K562 (cell line): Measurements from ENCODE around the gene SAPCD1. TPM values are rescaled to one million over a fixed set of nuclear protein-coding genes. Genes with fewer than 3 reads are reported as not detected.

Experiments used
- GABPB2 ChIP-seq: fragments of 250-450 bp; sonication (Bioruptor Pico); conservative IDR thresholded peaks from 2 replicates; pipeline ENCODE4 v1.5.1; 2021; ENCODE audit warnings: mild to moderate bottlenecking
- GATA2 ChIP-seq: sonication (generic); formaldehyde crosslinking; IDR thresholded peaks from 2 replicates; pipeline ENCODE4 v1.4.0; 2020; ENCODE audit warnings: mild to moderate bottlenecking, missing genetic modification reagents
- HIVEP1 ChIP-seq: fragments of 250-450 bp; sonication (Bioruptor Pico); IDR thresholded peaks from 2 replicates; pipeline ENCODE4 v1.4.0; 2020; ENCODE audit warnings: mild to moderate bottlenecking
- KDM1A ChIP-seq, 2 experiments: fragments of 450-650 bp; IDR thresholded peaks; 2 replicates each; pipeline ENCODE4 v1.6.1; 2016; ENCODE audit warnings: mild to moderate bottlenecking in 2 of 2
- MCM2 ChIP-seq: fragments of 450-650 bp; IDR thresholded peaks from 2 replicates; pipeline ENCODE4 v1.6.1; 2017; ENCODE audit warnings: low read depth, mild to moderate bottlenecking
- MEF2A ChIP-seq: IDR thresholded peaks from 2 replicates; pipeline ENCODE4 v1.6.1; 2011; ENCODE audit warnings: low read depth, mild to moderate bottlenecking, low read length, moderate library complexity; ENCODE audit not compliant: control insufficient read depth
- PTBP1 ChIP-seq: fragments of 200-400 bp; formaldehyde crosslinking; IDR thresholded peaks from 2 replicates; pipeline ENCODE4 v1.6.1; 2017; ENCODE audit warnings: low read depth, low read length
- PURB ChIP-seq: sonication (generic); formaldehyde crosslinking; IDR thresholded peaks from 2 replicates; pipeline ENCODE4 v1.9.0; 2021; ENCODE audit warnings: low read depth, mild to moderate bottlenecking, missing genetic modification reagents
- THRAP3 ChIP-seq: fragments of 450-650 bp; IDR thresholded peaks from 2 replicates; pipeline ENCODE4 v1.6.1; 2016; ENCODE audit warnings: mild to moderate bottlenecking, inconsistent platforms, borderline replicate concordance
- ZNF12 ChIP-seq: sonication (generic); formaldehyde crosslinking; IDR thresholded peaks from 2 replicates; pipeline ENCODE4 v1.4.0; 2020; ENCODE audit warnings: mild to moderate bottlenecking, missing genetic modification reagents
- ZNF146 ChIP-seq: IDR thresholded peaks from one replicate; pipeline ENCODE4 v1.6.1; 2018; ENCODE audit warnings: missing compliant biosample characterization; ENCODE audit not compliant: unreplicated experiment
- ZNF239 ChIP-seq: fragments of 250-450 bp; sonication (Bioruptor Pico); IDR thresholded peaks from 2 replicates; pipeline ENCODE4 v1.4.0; 2020; ENCODE audit warnings: mild to moderate bottlenecking
- ZNF263 ChIP-seq: sonication (generic); formaldehyde crosslinking; IDR thresholded peaks from 2 replicates; pipeline ENCODE4 v1.8.0; 2022; ENCODE audit warnings: mild to moderate bottlenecking, missing genetic modification reagents, borderline replicate concordance
- ZNF518B ChIP-seq: fragments of 250-450 bp; sonication (Bioruptor Pico); IDR thresholded peaks from 2 replicates; pipeline ENCODE4 v1.5.0; 2021; ENCODE audit warnings: mild to moderate bottlenecking, moderate library complexity
- ZNF79 ChIP-seq: fragments of 250-450 bp; sonication (Bioruptor Pico); IDR thresholded peaks from 2 replicates; pipeline ENCODE4 v1.4.0; 2020; ENCODE audit warnings: low read depth, mild to moderate bottlenecking, moderate library complexity
- ZNF830 ChIP-seq: fragments of 250-450 bp; sonication (Bioruptor Pico); IDR thresholded peaks from 2 replicates; pipeline ENCODE4 v1.5.0; 2021; ENCODE audit warnings: mild to moderate bottlenecking
- polyA plus RNA-seq, 8 experiments: library from polyadenylated mRNA; depleted of rRNA in 4 of 8; stranded (reverse) in 5 of 8; unstranded in 3 of 8; fragments of >200 nt; fragmentation: Nextera tagmentation in 2 of 8; fragmentation: Illumina TruSeq in 1 of 8; extraction: Ambion mirVana in 2 of 8; extraction: Trizol in 1 of 8; gene quantifications; 2 replicates each; pipeline versions ENCODE4 v1.2.1 to v1.2.3, GENCODE V29; 2011 to 2014; ENCODE audit warnings: inconsistent platforms in 1 of 8, missing spikeins in 1 of 8
- total RNA-seq, 7 experiments: library from RNA; depleted of rRNA in 6 of 7; stranded (reverse); fragments of >200 nt in 6 of 7; fragmentation: Illumina TruSeq in 2 of 7; extraction: Trizol in 2 of 7; gene quantifications; 2 replicates each; pipeline versions ENCODE4 v1.2.1 to v1.2.3, GENCODE V29; 2011 to 2021; ENCODE audit warnings: low replicate concordance in 1 of 7
- TF ChIP-seq, protein P1 (sequence below): IDR thresholded peaks from 2 replicates; pipeline ENCODE4 v1.6.1; 2011; ENCODE audit warnings: borderline replicate concordance, low read depth, mild to moderate bottlenecking, moderate library complexity, low read length; ENCODE audit not compliant: insufficient read depth, poor library complexity, severe bottlenecking
- TF ChIP-seq, protein P2 (sequence below): sonication (generic); formaldehyde crosslinking; IDR thresholded peaks from 2 replicates; pipeline ENCODE4 v1.8.0; 2022; ENCODE audit warnings: mild to moderate bottlenecking, missing genetic modification reagents, borderline replicate concordance

The SAPCD1 gene
- total and polyA plus RNA-seq, 9 of the 15 experiments (the other 6 are each of a cell fraction or from before 2014, with no cell fraction given): 2.6 to 30.2 (median 7.4) TPM

- TF ChIP-seq ZNF12 (CRISPR knock-in tag) (peak; percentile 91), HIVEP1 (no peak), ZNF263 (CRISPR knock-in tag) (peak; percentile 82), THRAP3 (no peak), ZNF239 (CRISPR knock-in tag) (peak; percentile 13; the same call in 1 of the 2 replicates), ZNF830 (no peak), ZNF146 (CRISPR knock-in tag) (no peak), MCM2 (no peak), GABPB2 (CRISPR knock-in tag) (peak; percentile 80; the same call in 1 of the 2 replicates), ZNF79 (CRISPR knock-in tag) (no peak), PURB (CRISPR knock-in tag) (no peak), GATA2 (CRISPR knock-in tag) (0 out of 2 replicates have a peak, but pooled peaks have one; percentile 34), KDM1A (IDR thresholded peaks at IDR 0.05) (no peak), PTBP1 (no peak), ZNF518B (CRISPR knock-in tag) (no peak), MEF2A (no peak)
- TF ChIP-seq, protein P1, sequence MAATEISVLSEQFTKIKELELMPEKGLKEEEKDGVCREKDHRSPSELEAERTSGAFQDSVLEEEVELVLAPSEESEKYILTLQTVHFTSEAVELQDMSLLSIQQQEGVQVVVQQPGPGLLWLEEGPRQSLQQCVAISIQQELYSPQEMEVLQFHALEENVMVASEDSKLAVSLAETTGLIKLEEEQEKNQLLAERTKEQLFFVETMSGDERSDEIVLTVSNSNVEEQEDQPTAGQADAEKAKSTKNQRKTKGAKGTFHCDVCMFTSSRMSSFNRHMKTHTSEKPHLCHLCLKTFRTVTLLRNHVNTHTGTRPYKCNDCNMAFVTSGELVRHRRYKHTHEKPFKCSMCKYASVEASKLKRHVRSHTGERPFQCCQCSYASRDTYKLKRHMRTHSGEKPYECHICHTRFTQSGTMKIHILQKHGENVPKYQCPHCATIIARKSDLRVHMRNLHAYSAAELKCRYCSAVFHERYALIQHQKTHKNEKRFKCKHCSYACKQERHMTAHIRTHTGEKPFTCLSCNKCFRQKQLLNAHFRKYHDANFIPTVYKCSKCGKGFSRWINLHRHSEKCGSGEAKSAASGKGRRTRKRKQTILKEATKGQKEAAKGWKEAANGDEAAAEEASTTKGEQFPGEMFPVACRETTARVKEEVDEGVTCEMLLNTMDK: peak; percentile 80
- TF ChIP-seq, protein P2, sequence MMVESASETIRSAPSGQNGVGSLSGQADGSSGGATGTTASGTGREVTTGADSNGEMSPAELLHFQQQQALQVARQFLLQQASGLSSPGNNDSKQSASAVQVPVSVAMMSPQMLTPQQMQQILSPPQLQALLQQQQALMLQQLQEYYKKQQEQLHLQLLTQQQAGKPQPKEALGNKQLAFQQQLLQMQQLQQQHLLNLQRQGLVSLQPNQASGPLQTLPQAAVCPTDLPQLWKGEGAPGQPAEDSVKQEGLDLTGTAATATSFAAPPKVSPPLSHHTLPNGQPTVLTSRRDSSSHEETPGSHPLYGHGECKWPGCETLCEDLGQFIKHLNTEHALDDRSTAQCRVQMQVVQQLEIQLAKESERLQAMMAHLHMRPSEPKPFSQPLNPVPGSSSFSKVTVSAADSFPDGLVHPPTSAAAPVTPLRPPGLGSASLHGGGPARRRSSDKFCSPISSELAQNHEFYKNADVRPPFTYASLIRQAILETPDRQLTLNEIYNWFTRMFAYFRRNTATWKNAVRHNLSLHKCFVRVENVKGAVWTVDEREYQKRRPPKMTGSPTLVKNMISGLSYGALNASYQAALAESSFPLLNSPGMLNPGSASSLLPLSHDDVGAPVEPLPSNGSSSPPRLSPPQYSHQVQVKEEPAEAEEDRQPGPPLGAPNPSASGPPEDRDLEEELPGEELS (CRISPR knock-in tag): peak; percentile 94
These were observed 44.2 kb downstream of the SAPCD1 start, which contains the start of gene LSM2 (continued) for GRCh38 chr6:31806470-31807272.
